ENCODE results near the gene TMC8.

GRCh38 chr17:78092794-78093324, 37.7 kb upstream of the TMC8 start:
- no peak for TF ChIP-seq SIRT6 (IDR thresholded peaks at IDR 0.05; ENCODE audit: low read length)
- no peak for TF ChIP-seq CTCF (IDR thresholded peaks at IDR 0.05; ENCODE audit: control extremely low read depth in 1 of 3, insufficient read depth in 1 of 3, low read depth in 1 of 3, low read length in 3 of 3)
- TF ChIP-seq BRCA1 (IDR thresholded peaks at IDR 0.05; ENCODE audit: low read depth, low read length), result no peak
- TF ChIP-seq CHD7 (IDR thresholded peaks at IDR 0.05; ENCODE audit: insufficient replicate concordance, low read length), result no peak
- no peak for TF ChIP-seq GABPA (IDR thresholded peaks at IDR 0.05; ENCODE audit: borderline replicate concordance, insufficient read depth, low read length)
- TF ChIP-seq SIN3A (conservative IDR thresholded peaks at IDR 0.05 in 1 of 2, IDR thresholded peaks at IDR 0.05 in 1 of 2; ENCODE audit: low read depth in 1 of 2, low read length in 2 of 2), result no peak
- TF ChIP-seq SRF (IDR thresholded peaks at IDR 0.05; ENCODE audit: low read depth, low read length), result no peak

Data from H1 (cell line).